ENCODE measurements around the gene CCDC51. TPM values are rescaled to one million over a fixed set of nuclear protein-coding genes. Genes with fewer than 3 reads are reported as not detected.

The CCDC51 gene
- total RNA-seq, 1 experiment from 2014 or later = 31.9 TPM

- ChIA-PET POLR2A (interaction anchor here (0.6 to 22.1 kb wide), 8 partner anchors 17 to 204 kb away, joined by 3 to 749 read pairs (median 18); partner anchors contain the start of genes ATRIP, CCDC51, PLXNB1 and TMA7), CTCF (interaction anchor here (0.7 to 22.6 kb wide), 5 partner anchors 29 to 204 kb away, joined by 3 to 647 read pairs (median 5); partner anchors contain the start of genes CCDC51 and TMA7)
- Mint-ChIP-seq H3K27ac (ENCODE audit: low read depth, unreplicated experiment) (no peak overlapping the region), H3K27me3 (ENCODE audit: insufficient read depth, unreplicated experiment) (no peaks in the 10 kb centered on the region), H3K4me3 (ENCODE audit: unreplicated experiment) (no peak overlapping the region), H3K9me3 (ENCODE audit: unreplicated experiment) (no peaks in the 10 kb centered on the region), H3K4me1 (ENCODE audit: insufficient read depth, unreplicated experiment) (peaks cover 29% of the 10 kb centered on the region), H3K36me3 (ENCODE audit: insufficient read depth, unreplicated experiment) (peaks cover 66% of the 10 kb centered on the region)
- DNase-seq (ENCODE audit: unreplicated experiment) = no peak
- no TSS peak for BruUV-seq (replicated peaks)
- TF ChIP-seq CTCF (IDR thresholded peaks at IDR 0.05; ENCODE audit: unreplicated experiment) = no peak
- intact Hi-C loops (cut with micrococcal nuclease) = no loop called here
These were observed 41.9 kb downstream of the CCDC51 start for GRCh38 chr3:48397767-48398681.

GRCh38 chr3:48395714-48396113 is 44.2 kb downstream of the CCDC51 start:
- CTCF ChIA-PET = interaction anchor here (2.4 kb wide), 1 partner anchor 40 kb away, joined by 15 read pairs; no protein-coding TSS in a partner anchor
- POLR2A ChIA-PET = interaction anchor here (0.7 to 1.4 kb wide), 7 partner anchors 9 to 111 kb away, joined by 3 to 6 read pairs (median 3); partner anchors contain the start of genes CCDC51, PLXNB1 and TMA7
- peaks cover 43% of the 10 kb centered on the region for H3K36me3 Mint-ChIP-seq (ENCODE audit: insufficient read depth, unreplicated experiment)

GRCh38 chr3:48394391-48394790 is 45.5 kb downstream of the CCDC51 start:
- no peaks in the 10 kb centered on the region for H3K27me3 Mint-ChIP-seq (ENCODE audit: insufficient read depth, unreplicated experiment)
- peaks cover 7% of the 10 kb centered on the region for H3K4me1 Mint-ChIP-seq (ENCODE audit: insufficient read depth, unreplicated experiment)
- intact Hi-C loops (cut with micrococcal nuclease) = no loop called here
- ChIA-PET CTCF (interaction anchor here (2.4 kb wide), 1 partner anchor 42 kb away, joined by 15 read pairs; no protein-coding TSS in a partner anchor), POLR2A (interaction anchor here (1.2 kb wide), 1 partner anchor 38 kb away, joined by 5 read pairs; no protein-coding TSS in a partner anchor)
- no peak for DNase-seq (ENCODE audit: unreplicated experiment)
- H3K9me3 Mint-ChIP-seq (ENCODE audit: unreplicated experiment) = no peaks in the 10 kb centered on the region
- H3K4me3 Mint-ChIP-seq (ENCODE audit: unreplicated experiment) = no peak overlapping the region
- peaks cover 32% of the 10 kb centered on the region for H3K36me3 Mint-ChIP-seq (ENCODE audit: insufficient read depth, unreplicated experiment)
- no peak for TF ChIP-seq CTCF (IDR thresholded peaks at IDR 0.05; ENCODE audit: unreplicated experiment)
- no peak overlapping the region for H3K27ac Mint-ChIP-seq (ENCODE audit: low read depth, unreplicated experiment)
- BruUV-seq (replicated peaks) = no TSS peak

More at GRCh38 chr3:48395714-48396113, 44.2 kb downstream of the CCDC51 start:
- Mint-ChIP-seq H3K9me3 (ENCODE audit: unreplicated experiment) (no peaks in the 10 kb centered on the region), H3K4me3 (ENCODE audit: unreplicated experiment) (no peak overlapping the region), H3K4me1 (ENCODE audit: insufficient read depth, unreplicated experiment) (peaks cover 12% of the 10 kb centered on the region), H3K27ac (ENCODE audit: low read depth, unreplicated experiment) (peak overlapping the region; percentile 47), H3K27me3 (ENCODE audit: insufficient read depth, unreplicated experiment) (no peaks in the 10 kb centered on the region)
- intact Hi-C loops (cut with micrococcal nuclease) = no loop called here
- BruUV-seq (replicated peaks) = no TSS peak
- no peak for DNase-seq (ENCODE audit: unreplicated experiment)
- no peak for TF ChIP-seq CTCF (IDR thresholded peaks at IDR 0.05; ENCODE audit: unreplicated experiment)

DNA sequence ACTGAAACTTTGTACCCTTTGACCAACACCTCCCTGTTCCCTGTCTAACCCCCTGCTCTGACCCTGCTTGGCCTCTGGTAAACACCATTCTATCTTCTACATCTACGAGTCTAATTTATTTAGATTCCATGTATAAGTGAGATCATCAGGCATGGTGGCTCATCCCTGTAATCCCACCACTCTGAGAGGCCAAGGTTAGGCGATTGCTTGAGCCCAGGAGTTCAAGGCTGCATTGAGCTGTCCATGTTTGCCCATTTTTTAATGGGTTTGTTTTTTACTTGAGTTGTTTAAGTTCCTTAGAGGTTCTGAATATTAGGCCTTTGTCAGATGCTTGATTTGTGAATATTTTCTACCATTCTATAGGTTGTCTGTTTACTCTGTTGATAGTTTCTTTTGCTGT is 51.0 kb downstream of the CCDC51 start:
- DNase-seq (ENCODE audit: unreplicated experiment) = no peak
- TF ChIP-seq CTCF (IDR thresholded peaks at IDR 0.05; ENCODE audit: unreplicated experiment) = no peak
- Mint-ChIP-seq H3K27me3 (ENCODE audit: insufficient read depth, unreplicated experiment) (peaks cover 24% of the 10 kb centered on the region), H3K4me3 (ENCODE audit: unreplicated experiment) (no peak overlapping the region), H3K4me1 (ENCODE audit: insufficient read depth, unreplicated experiment) (no peaks in the 10 kb centered on the region), H3K27ac (ENCODE audit: low read depth, unreplicated experiment) (no peak overlapping the region), H3K36me3 (ENCODE audit: insufficient read depth, unreplicated experiment) (no peaks in the 10 kb centered on the region), H3K9me3 (ENCODE audit: unreplicated experiment) (peaks cover 7% of the 10 kb centered on the region)
- ChIA-PET CTCF (interaction anchor here (1.7 to 2.8 kb wide), 2 partner anchors 12 to 47 kb away, joined by 10 to 20 read pairs; no protein-coding TSS in a partner anchor), POLR2A (interaction anchor here (0.6 to 1.7 kb wide), 3 partner anchors 12 to 57 kb away, joined by 3 to 7 read pairs (median 4); partner anchors contain the start of gene ATRIP)
- BruUV-seq (replicated peaks) = no TSS peak
- intact Hi-C loops (cut with micrococcal nuclease) = no loop called here

Data from MCF 10A (cell line).